Natural killer cell (primary cell): Measurements from ENCODE around the gene VAC14. TPM values are rescaled to one million over a fixed set of nuclear protein-coding genes. Genes with fewer than 3 reads are reported as not detected.

Source experiments
- ATAC-seq, 3 donors: fragments of 150-1000 bp in 2 of 3; fragments of 200-7000 bp in 1 of 3; cut with Tn5 transposase; 1 replicate in 1 of 3; 2 replicates in 2 of 3; pipeline ENCODE4 v1.10.0; 2021; ENCODE audit warnings: mild to moderate bottlenecking in 2 of 3, moderate library complexity in 2 of 3
- DNase-seq, 2 donors: peaks; one replicate each; pipeline versions ENCODE4 v3.0.0 to v3.0.0-alpha.2; 2013 to 2021; ENCODE audit warnings: mixed read lengths in 1 of 2
- H3K27ac ChIP-seq: one replicate; pipeline ENCODE4 v1.5.1; 2013; ENCODE audit warnings: mild to moderate bottlenecking, low read length
- H3K27me3 ChIP-seq: one replicate; pipeline ENCODE4 v1.6.1; 2013; ENCODE audit warnings: low read length; ENCODE audit not compliant: control insufficient read depth, insufficient read depth
- H3K36me3 ChIP-seq: one replicate; pipeline ENCODE4 v1.6.1; 2013; ENCODE audit warnings: low read length; ENCODE audit not compliant: control insufficient read depth, insufficient read depth
- H3K4me1 ChIP-seq: one replicate; pipeline ENCODE4 v1.6.1; 2013; ENCODE audit warnings: low read length; ENCODE audit not compliant: control insufficient read depth, insufficient read depth
- H3K4me3 ChIP-seq: one replicate; pipeline ENCODE4 v1.5.1; 2013; ENCODE audit warnings: low read length
- H3K9me3 ChIP-seq: one replicate; pipeline ENCODE4 v1.6.1; 2013; ENCODE audit warnings: low read length; ENCODE audit not compliant: control insufficient read depth, insufficient read depth
- H3K27ac Mint-ChIP-seq, 2 donors: one replicate each; pipeline ENCODE4 v1.8.0; 2022; ENCODE audit warnings: mild to moderate bottlenecking in 2 of 2, mixed read lengths in 2 of 2, moderate library complexity in 1 of 2
- H3K27me3 Mint-ChIP-seq, 2 donors: one replicate each; pipeline ENCODE4 v1.8.0; 2022; ENCODE audit warnings: low read depth in 2 of 2, mixed read lengths in 2 of 2
- H3K36me3 Mint-ChIP-seq: one replicate; pipeline ENCODE4 v1.8.0; 2022; ENCODE audit warnings: mixed read lengths
- H3K4me1 Mint-ChIP-seq, 2 donors: one replicate each; pipeline ENCODE4 v1.8.0; 2022; ENCODE audit warnings: mixed read lengths in 2 of 2
- H3K4me3 Mint-ChIP-seq: one replicate; pipeline ENCODE4 v1.8.0; 2022; ENCODE audit warnings: mild to moderate bottlenecking, moderate library complexity, mixed read lengths
- H3K9me3 Mint-ChIP-seq, 2 donors: one replicate each; pipeline ENCODE4 v1.8.0; 2022; ENCODE audit warnings: mixed read lengths in 2 of 2
- WGBS: methylation state at CpG from one replicate; pipeline ENCODE4 v1.1.7; 2013; ENCODE audit warnings: missing lambda C conversion rate; ENCODE audit not compliant: insufficient coverage; 5-methylcytosine and 5-hydroxymethylcytosine counted together
- intact Hi-C: fragments of 100-400 bp; cut with micrococcal nuclease; formaldehyde crosslinking; loops from one replicate; pipeline ENCODE4 v1.14.2; 2022
- total RNA-seq, 4 donors: library from RNA; stranded (reverse); fragments of 120-200 nt in 1 of 4; gene quantifications; one replicate each; pipeline versions ENCODE4 v1.2.3 to v1.2.4, GENCODE V29; 2013 to 2022
- TF ChIP-seq, protein P1 (sequence below): fragments of 200-600 bp; IDR thresholded peaks from one replicate; pipeline ENCODE4 v1.8.0; 2022; ENCODE audit warnings: antibody characterized with exemption

VAC14 gene
- total RNA-seq, 3 donors from 2014 or later (not counting 1 experiment from before 2014, with no cell fraction given): 33.9 to 45.6 (median 43.4) TPM

DNA sequence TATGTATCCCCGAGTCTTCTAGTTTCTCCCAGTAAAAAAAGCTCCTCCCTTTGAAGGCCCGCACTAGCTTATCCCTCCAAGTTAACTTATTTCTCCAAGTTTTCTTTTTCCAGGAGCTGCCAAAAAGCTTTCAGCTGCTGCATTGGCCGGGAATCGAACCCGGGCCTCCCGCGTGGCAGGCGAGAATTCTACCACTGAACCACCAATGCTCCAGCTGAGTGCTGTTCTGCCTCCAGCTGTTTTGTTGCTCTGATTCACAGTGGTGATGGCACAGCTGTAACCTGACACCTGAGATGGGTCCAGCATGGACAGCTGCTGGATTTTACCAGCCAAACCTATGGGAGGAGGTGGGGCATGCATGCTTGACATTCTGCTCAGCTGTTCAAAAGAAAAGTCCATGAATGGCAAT, 22.1 kb downstream of the VAC14 start:
- peaks cover 67% of the 10 kb centered on the region for H3K36me3 ChIP-seq

DNA sequence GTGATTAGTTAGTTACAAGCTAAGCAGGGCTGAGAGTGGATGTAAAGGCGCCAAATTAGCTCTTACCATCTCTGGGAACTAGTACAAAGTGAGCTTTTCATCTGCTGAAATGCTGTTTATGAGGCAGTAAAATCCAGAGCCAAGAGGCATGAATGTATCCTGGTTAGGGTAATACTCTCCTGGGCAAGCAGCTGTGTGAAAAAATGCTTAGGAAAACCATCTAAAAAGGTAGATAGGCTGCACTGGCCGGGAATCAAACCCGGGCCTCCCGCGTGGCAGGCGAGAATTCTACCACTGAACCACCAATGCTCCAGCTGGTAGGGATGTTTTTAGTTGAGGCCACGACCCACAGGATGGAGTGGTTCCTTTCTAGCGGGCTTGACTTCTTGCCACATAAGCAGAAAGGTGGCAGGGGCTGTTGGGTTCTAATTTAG, 23.0 kb downstream of the VAC14 start:
- TF ChIP-seq, protein P1, sequence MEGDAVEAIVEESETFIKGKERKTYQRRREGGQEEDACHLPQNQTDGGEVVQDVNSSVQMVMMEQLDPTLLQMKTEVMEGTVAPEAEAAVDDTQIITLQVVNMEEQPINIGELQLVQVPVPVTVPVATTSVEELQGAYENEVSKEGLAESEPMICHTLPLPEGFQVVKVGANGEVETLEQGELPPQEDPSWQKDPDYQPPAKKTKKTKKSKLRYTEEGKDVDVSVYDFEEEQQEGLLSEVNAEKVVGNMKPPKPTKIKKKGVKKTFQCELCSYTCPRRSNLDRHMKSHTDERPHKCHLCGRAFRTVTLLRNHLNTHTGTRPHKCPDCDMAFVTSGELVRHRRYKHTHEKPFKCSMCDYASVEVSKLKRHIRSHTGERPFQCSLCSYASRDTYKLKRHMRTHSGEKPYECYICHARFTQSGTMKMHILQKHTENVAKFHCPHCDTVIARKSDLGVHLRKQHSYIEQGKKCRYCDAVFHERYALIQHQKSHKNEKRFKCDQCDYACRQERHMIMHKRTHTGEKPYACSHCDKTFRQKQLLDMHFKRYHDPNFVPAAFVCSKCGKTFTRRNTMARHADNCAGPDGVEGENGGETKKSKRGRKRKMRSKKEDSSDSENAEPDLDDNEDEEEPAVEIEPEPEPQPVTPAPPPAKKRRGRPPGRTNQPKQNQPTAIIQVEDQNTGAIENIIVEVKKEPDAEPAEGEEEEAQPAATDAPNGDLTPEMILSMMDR: no peak
- intact Hi-C loops: no loop called here
- WGBS: 83% methylated on average over 4 of the region's 8 CpGs
- Histone ChIP-seq H3K4me3 (no peak overlapping the region), H3K4me1 (no peaks in the 10 kb centered on the region), H3K27ac (no peak overlapping the region), H3K36me3 (peaks cover 58% of the 10 kb centered on the region), H3K27me3 (no peaks in the 10 kb centered on the region), H3K9me3 (no peaks in the 10 kb centered on the region)
- Mint-ChIP-seq H3K36me3 (peaks cover 7% of the 10 kb centered on the region), H3K4me1 (no peaks in the 10 kb centered on the region), H3K4me3 (no peak overlapping the region), H3K27me3 (no peaks in the 10 kb centered on the region), H3K9me3 (no peaks in the 10 kb centered on the region), H3K27ac (no peak overlapping the region)
- DNase-seq (no peak), ATAC-seq (no peak)

More for the DNA sequence above, 22.1 kb downstream of the VAC14 start:
- H3K27me3 Mint-ChIP-seq: no peaks in the 10 kb centered on the region
- peaks cover 11% of the 10 kb centered on the region for H3K36me3 Mint-ChIP-seq
- no peaks in the 10 kb centered on the region for H3K4me1 Mint-ChIP-seq
- H3K4me1 ChIP-seq: no peaks in the 10 kb centered on the region
- no peak overlapping the region for H3K4me3 Mint-ChIP-seq
- intact Hi-C loops: no loop called here
- ATAC-seq (no peak), DNase-seq (no peak)
- no peaks in the 10 kb centered on the region for H3K9me3 ChIP-seq
- TF ChIP-seq, protein P1: no peak
- no peaks in the 10 kb centered on the region for H3K9me3 Mint-ChIP-seq
- no peak overlapping the region for H3K27ac ChIP-seq
- no peak overlapping the region for H3K4me3 ChIP-seq
- no peaks in the 10 kb centered on the region for H3K27me3 ChIP-seq
- H3K27ac Mint-ChIP-seq: no peak overlapping the region
- 98% methylated on average over 8 of the region's 8 CpGs for WGBS

DNA sequence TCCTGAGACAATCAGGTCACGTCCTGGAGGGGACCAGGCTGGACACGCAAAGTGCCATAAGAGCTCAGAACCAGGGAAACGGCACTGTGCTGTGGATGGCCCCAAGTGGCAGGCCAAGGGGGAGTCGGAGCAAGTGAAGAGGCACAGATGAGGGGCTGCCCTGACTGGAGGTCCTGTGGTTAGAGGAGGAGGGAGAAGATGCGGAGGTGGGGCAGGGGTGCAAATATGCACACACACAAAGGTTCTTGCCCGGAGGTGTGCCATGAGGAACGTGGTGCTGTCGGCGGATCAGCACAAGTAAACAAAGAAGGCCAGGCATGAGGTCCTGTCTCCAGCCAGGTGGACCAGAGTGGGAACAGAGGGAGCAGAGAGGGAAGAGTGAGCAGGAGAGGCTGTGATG, 23.5 kb downstream of the VAC14 start:
- H3K9me3 ChIP-seq: no peaks in the 10 kb centered on the region

DNA sequence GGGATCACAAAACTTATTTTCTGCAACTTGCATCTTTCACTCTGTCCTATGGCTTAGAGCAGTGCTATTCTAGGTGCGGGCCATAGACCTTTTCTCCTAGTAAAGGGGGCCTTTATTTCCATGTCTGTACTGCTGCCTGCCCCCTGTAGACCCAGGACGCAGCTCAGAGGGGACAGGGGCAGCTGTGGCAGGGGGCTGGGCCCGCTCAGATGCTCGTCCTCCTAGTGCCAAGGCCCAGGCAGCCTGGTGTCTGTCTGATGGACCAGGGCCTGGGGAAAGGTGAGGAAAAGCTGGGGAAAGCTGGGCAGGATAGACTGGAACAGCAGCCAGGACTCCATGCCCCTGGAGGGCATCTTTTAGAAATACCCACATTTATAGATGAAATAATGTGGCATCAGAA, 25.6 kb downstream of the VAC14 start:
- H3K4me3 Mint-ChIP-seq: no peak overlapping the region
- H3K9me3 Mint-ChIP-seq: no peaks in the 10 kb centered on the region
- no peaks in the 10 kb centered on the region for H3K4me1 Mint-ChIP-seq
- TF ChIP-seq, protein P1: no peak
- Histone ChIP-seq H3K9me3 (no peaks in the 10 kb centered on the region), H3K36me3 (peaks cover 56% of the 10 kb centered on the region), H3K27me3 (no peaks in the 10 kb centered on the region), H3K4me3 (no peak overlapping the region), H3K4me1 (no peaks in the 10 kb centered on the region), H3K27ac (no peak overlapping the region)
- ATAC-seq (no peak), DNase-seq (no peak)
- peaks cover 7% of the 10 kb centered on the region for H3K36me3 Mint-ChIP-seq
- WGBS: 94% methylated on average over 4 of the region's 4 CpGs
- H3K27me3 Mint-ChIP-seq: no peaks in the 10 kb centered on the region
- no peak overlapping the region for H3K27ac Mint-ChIP-seq
- intact Hi-C loops: no loop called here

More for the DNA sequence above, 23.5 kb downstream of the VAC14 start:
- Mint-ChIP-seq H3K9me3 (no peaks in the 10 kb centered on the region), H3K27ac (no peak overlapping the region), H3K4me1 (no peaks in the 10 kb centered on the region), H3K36me3 (peaks cover 7% of the 10 kb centered on the region), H3K4me3 (no peak overlapping the region), H3K27me3 (no peaks in the 10 kb centered on the region)
- ATAC-seq: no peak
- no peak for DNase-seq
- no peak overlapping the region for H3K4me3 ChIP-seq
- 97% methylated on average over 9 of the region's 9 CpGs for WGBS
- no peaks in the 10 kb centered on the region for H3K4me1 ChIP-seq
- H3K27me3 ChIP-seq: no peaks in the 10 kb centered on the region
- intact Hi-C loops: no loop called here
- H3K27ac ChIP-seq: no peak overlapping the region
- TF ChIP-seq, protein P1: no peak
- peaks cover 58% of the 10 kb centered on the region for H3K36me3 ChIP-seq
